Muscle layer of colon (tissue), 2 donors: Measurements from ENCODE around the gene GNMT.
"Not testable (repeated sequence)": the region's sequence is repeated elsewhere in the genome, so short reads cannot be mapped to it uniquely, and the experiment has no call there.

ENCODE experiments used
- H3K27ac ChIP-seq: one replicate; pipeline ENCODE4 v1.7.0; 2013; ENCODE audit warnings: low read depth, mild to moderate bottlenecking, low read length, moderate library complexity
- H3K27me3 ChIP-seq, 2 donors: one replicate each; pipeline ENCODE4 v1.7.0; 2013; ENCODE audit warnings: low read length in 2 of 2, mild to moderate bottlenecking in 2 of 2; ENCODE audit not compliant: insufficient read depth in 2 of 2, control insufficient read depth in 1 of 2
- H3K36me3 ChIP-seq: one replicate; pipeline ENCODE4 v1.7.0; 2013; ENCODE audit warnings: mild to moderate bottlenecking, low read length; ENCODE audit not compliant: insufficient read depth
- H3K4me1 ChIP-seq: one replicate; pipeline ENCODE4 v1.7.0; 2013; ENCODE audit warnings: mild to moderate bottlenecking, low read length; ENCODE audit not compliant: insufficient read depth
- H3K4me3 ChIP-seq, 2 donors: one replicate each; pipeline ENCODE4 v1.7.0; 2013; ENCODE audit warnings: low read length in 2 of 2, low read depth in 1 of 2, mild to moderate bottlenecking in 1 of 2, moderate library complexity in 1 of 2
- H3K9ac ChIP-seq: one replicate; pipeline ENCODE4 v1.7.0; 2013; ENCODE audit warnings: low read length
- H3K9me3 ChIP-seq: one replicate; pipeline ENCODE4 v1.7.0; 2013; ENCODE audit warnings: mild to moderate bottlenecking, low read length
- donor health status: abdominal sarcoma.
- donor health status: Adenocarcinoma of cecum.

Gene GNMT

GRCh38 chr6:42932412-42932811, 28.1 kb upstream of the GNMT start:
- Histone ChIP-seq H3K9ac (no peak overlapping the region), H3K9me3 (no peaks in the 10 kb centered on the region), H3K4me3 (no peak overlapping the region), H3K27ac (no peak overlapping the region), H3K4me1 (peaks cover 16% of the 10 kb centered on the region), H3K27me3 (no peaks in the 10 kb centered on the region), H3K36me3 (peaks cover 27% of the 10 kb centered on the region)

GRCh38 chr6:42933205-42933604, 27.3 kb upstream of the GNMT start:
- Histone ChIP-seq H3K9me3 (no peaks in the 10 kb centered on the region), H3K27ac (no peak overlapping the region), H3K27me3 (no peaks in the 10 kb centered on the region), H3K9ac (no peak overlapping the region), H3K4me3 (no peak overlapping the region), H3K4me1 (peaks cover 16% of the 10 kb centered on the region), H3K36me3 (peaks cover 35% of the 10 kb centered on the region)

GRCh38 chr6:42935322-42935721, 25.2 kb upstream of the GNMT start:
- H3K4me1 ChIP-seq: peaks cover 11% of the 10 kb centered on the region
- H3K36me3 ChIP-seq: peaks cover 50% of the 10 kb centered on the region
- no peaks in the 10 kb centered on the region for H3K27me3 ChIP-seq

GRCh38 chr6:42936398-42936797, 24.2 kb upstream of the GNMT start:
- no peak overlapping the region for H3K9ac ChIP-seq
- H3K27me3 ChIP-seq: no peaks in the 10 kb centered on the region
- H3K4me3 ChIP-seq: no peak overlapping the region
- no peaks in the 10 kb centered on the region for H3K9me3 ChIP-seq
- no peaks in the 10 kb centered on the region for H3K4me1 ChIP-seq
- H3K36me3 ChIP-seq: peaks cover 50% of the 10 kb centered on the region
- H3K27ac ChIP-seq: no peak overlapping the region

More at GRCh38 chr6:42935322-42935721, 25.2 kb upstream of the GNMT start:
- Histone ChIP-seq H3K27ac (no peak overlapping the region), H3K9me3 (no peaks in the 10 kb centered on the region), H3K9ac (no peak overlapping the region), H3K4me3 (no peak overlapping the region)

- H3K4me3 ChIP-seq: no peak overlapping the region
- H3K27ac ChIP-seq: no peak overlapping the region
- H3K4me1 ChIP-seq: no peaks in the 10 kb centered on the region
- H3K9ac ChIP-seq: no peak overlapping the region
- H3K36me3 ChIP-seq: peaks cover 49% of the 10 kb centered on the region
- H3K27me3 ChIP-seq: no peaks in the 10 kb centered on the region
- no peaks in the 10 kb centered on the region for H3K9me3 ChIP-seq
Measured at GRCh38 chr6:42937548-42938427, 22.8 kb upstream of the GNMT start.

- H3K4me1 ChIP-seq: no peaks in the 10 kb centered on the region
- no peaks in the 10 kb centered on the region for H3K27me3 ChIP-seq
- H3K4me3 ChIP-seq: no peak overlapping the region
- no peak overlapping the region for H3K27ac ChIP-seq
- no peaks in the 10 kb centered on the region for H3K9me3 ChIP-seq
- H3K36me3 ChIP-seq: peaks cover 46% of the 10 kb centered on the region
- no peak overlapping the region for H3K9ac ChIP-seq
Measured at GRCh38 chr6:42938428-42938796, 22.1 kb upstream of the GNMT start.

GRCh38 chr6:42938987-42939809, 21.4 kb upstream of the GNMT start:
- Histone ChIP-seq H3K4me1 (no peaks in the 10 kb centered on the region), H3K27me3 (no peaks in the 10 kb centered on the region), H3K4me3 (no peak overlapping the region), H3K27ac (no peak overlapping the region), H3K9me3 (no peaks in the 10 kb centered on the region), H3K36me3 (peaks cover 54% of the 10 kb centered on the region), H3K9ac (no peak overlapping the region)

GRCh38 chr6:42939810-42940167, 20.8 kb upstream of the GNMT start:
- H3K27me3 ChIP-seq: no peaks in the 10 kb centered on the region
- H3K27ac ChIP-seq: no peak overlapping the region
- H3K4me1 ChIP-seq: no peaks in the 10 kb centered on the region
- no peaks in the 10 kb centered on the region for H3K9me3 ChIP-seq
- H3K9ac ChIP-seq: no peak overlapping the region
- H3K4me3 ChIP-seq: no peak overlapping the region
- H3K36me3 ChIP-seq: peaks cover 55% of the 10 kb centered on the region

- H3K27ac ChIP-seq: no peak overlapping the region
- peaks cover 51% of the 10 kb centered on the region for H3K36me3 ChIP-seq
- H3K9ac ChIP-seq: no peak overlapping the region
- H3K4me3 ChIP-seq: no peak overlapping the region
- no peaks in the 10 kb centered on the region for H3K27me3 ChIP-seq
- H3K9me3 ChIP-seq: no peaks in the 10 kb centered on the region
- no peaks in the 10 kb centered on the region for H3K4me1 ChIP-seq
Measured at GRCh38 chr6:42940493-42941045, 20.0 kb upstream of the GNMT start.

GRCh38 chr6:42941356-42941755, 19.2 kb upstream of the GNMT start:
- not testable (repeated sequence) for H3K4me3 ChIP-seq, H3K27ac ChIP-seq, H3K4me1 ChIP-seq, H3K27me3 ChIP-seq, H3K9ac ChIP-seq, H3K9me3 ChIP-seq
- H3K36me3 ChIP-seq: peaks cover 43% of the 10 kb centered on the region

- Histone ChIP-seq H3K27ac (no peak overlapping the region), H3K4me3 (no peak overlapping the region), H3K4me1 (no peaks in the 10 kb centered on the region), H3K9me3 (no peaks in the 10 kb centered on the region), H3K27me3 (no peaks in the 10 kb centered on the region), H3K36me3 (peaks cover 33% of the 10 kb centered on the region), H3K9ac (no peak overlapping the region)
Measured at GRCh38 chr6:42942444-42942843, 18.1 kb upstream of the GNMT start.
